K562 (cell line): ENCODE data around the gene GNGT1.

ENCODE experiments used
- ARID2 ChIP-seq: fragments of 450-650 bp; IDR thresholded peaks from 2 replicates; pipeline ENCODE4 v1.6.1; 2017; ENCODE audit warnings: antibody characterized with exemption, mild to moderate bottlenecking
- BRCA1 ChIP-seq, 2 experiments: fragments of 450-650 bp in 1 of 2; sonication (generic) in 1 of 2; formaldehyde crosslinking in 1 of 2; IDR thresholded peaks; 2 replicates each; pipeline versions ENCODE4 v1.5.0 to v1.6.1; 2017 to 2020; ENCODE audit warnings: mild to moderate bottlenecking in 1 of 2, missing genetic modification reagents in 1 of 2
- EP300 ChIP-seq: IDR thresholded peaks from 2 replicates; pipeline ENCODE4 v1.6.1; 2012; ENCODE audit warnings: low read length, improper control_type of control experiment
- KDM5B ChIP-seq: fragments of 200-600 bp; sonication (generic); IDR thresholded peaks from 2 replicates; pipeline ENCODE4 v1.6.1; 2012; ENCODE audit warnings: low read depth, mild to moderate bottlenecking, moderate library complexity, low read length, control low read depth, inconsistent platforms; ENCODE audit not compliant: insufficient replicate concordance
- NFRKB ChIP-seq: fragments of 450-650 bp; IDR thresholded peaks from 2 replicates; pipeline ENCODE4 v1.6.1; 2016; ENCODE audit warnings: low read depth
- PHF8 ChIP-seq: fragments of 200-600 bp; sonication (generic); IDR thresholded peaks from 2 replicates; pipeline ENCODE4 v1.6.1; 2012; ENCODE audit warnings: mixed run types, mild to moderate bottlenecking, inconsistent platforms, low read length, moderate library complexity, borderline replicate concordance
- ZNF174 ChIP-seq: fragments of 250-450 bp; sonication (Bioruptor Pico); IDR thresholded peaks from 2 replicates; pipeline ENCODE4 v1.4.0; 2020; ENCODE audit warnings: mild to moderate bottlenecking
- ZNF217 ChIP-seq: sonication (generic); formaldehyde crosslinking; IDR thresholded peaks from 2 replicates; pipeline ENCODE4 v1.8.0; 2022; ENCODE audit warnings: mild to moderate bottlenecking, missing genetic modification reagents
- ZNF347 ChIP-seq: fragments of 450-650 bp; formaldehyde crosslinking; IDR thresholded peaks from 2 replicates; pipeline ENCODE4 v1.4.0; 2020; ENCODE audit warnings: low read depth, mild to moderate bottlenecking, moderate library complexity
- ZNF644 ChIP-seq: fragments of 200-800 bp; sonication (Bioruptor generic); IDR thresholded peaks from 2 replicates; pipeline ENCODE4 v1.6.1; 2016; ENCODE audit warnings: low read depth, missing genetic modification characterization, missing compliant biosample characterization
- TF ChIP-seq, protein P1 (sequence below): fragments of 250-450 bp; sonication (Bioruptor Pico); IDR thresholded peaks from 2 replicates; pipeline ENCODE4 v1.8.0; 2021; ENCODE audit warnings: moderate library complexity, mild to moderate bottlenecking, inconsistent platforms
- TF ChIP-seq, protein P2 (sequence below), 3 experiments: IDR thresholded peaks in 2 of 3; conservative IDR thresholded peaks in 1 of 3; 2 replicates each; pipeline ENCODE4 v1.5.1; 2011 to 2012; ENCODE audit warnings: low read length in 3 of 3, mild to moderate bottlenecking in 3 of 3, control low read depth in 2 of 3, improper control_type of control experiment in 1 of 3, inconsistent platforms in 1 of 3, low read depth in 1 of 3, mixed read lengths in 1 of 3, moderate library complexity in 1 of 3; ENCODE audit not compliant: insufficient read depth in 2 of 3

DNA sequence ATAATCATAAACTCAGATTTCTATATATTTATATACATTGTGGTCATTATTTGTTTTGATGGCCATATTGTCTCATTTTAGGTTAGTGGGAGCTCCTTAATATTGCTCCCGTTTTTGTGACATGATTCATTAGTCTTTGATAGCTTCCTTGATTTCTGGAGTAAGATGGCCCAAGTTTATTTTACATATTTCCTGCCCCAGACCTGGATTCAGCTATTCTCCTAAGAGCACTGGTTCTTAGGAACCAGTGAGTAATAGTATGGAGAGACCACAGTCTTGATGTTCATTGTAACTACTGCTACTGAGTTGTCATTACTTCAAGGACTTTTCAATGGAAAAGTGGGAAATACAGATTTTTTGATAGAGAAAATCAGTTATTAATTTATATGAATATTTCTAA is 21.8 kb upstream of the GNGT1 start:
- TF ChIP-seq ZNF644 (tag) = no peak
- TF ChIP-seq, protein P1, sequence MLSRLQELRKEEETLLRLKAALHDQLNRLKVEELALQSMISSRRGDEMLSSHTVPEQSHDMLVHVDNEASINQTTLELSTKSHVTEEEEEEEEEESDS (CRISPR knock-in tag) = no peak
- no peak for TF ChIP-seq PHF8
- no peak for TF ChIP-seq KDM5B
- TF ChIP-seq, protein P2, sequence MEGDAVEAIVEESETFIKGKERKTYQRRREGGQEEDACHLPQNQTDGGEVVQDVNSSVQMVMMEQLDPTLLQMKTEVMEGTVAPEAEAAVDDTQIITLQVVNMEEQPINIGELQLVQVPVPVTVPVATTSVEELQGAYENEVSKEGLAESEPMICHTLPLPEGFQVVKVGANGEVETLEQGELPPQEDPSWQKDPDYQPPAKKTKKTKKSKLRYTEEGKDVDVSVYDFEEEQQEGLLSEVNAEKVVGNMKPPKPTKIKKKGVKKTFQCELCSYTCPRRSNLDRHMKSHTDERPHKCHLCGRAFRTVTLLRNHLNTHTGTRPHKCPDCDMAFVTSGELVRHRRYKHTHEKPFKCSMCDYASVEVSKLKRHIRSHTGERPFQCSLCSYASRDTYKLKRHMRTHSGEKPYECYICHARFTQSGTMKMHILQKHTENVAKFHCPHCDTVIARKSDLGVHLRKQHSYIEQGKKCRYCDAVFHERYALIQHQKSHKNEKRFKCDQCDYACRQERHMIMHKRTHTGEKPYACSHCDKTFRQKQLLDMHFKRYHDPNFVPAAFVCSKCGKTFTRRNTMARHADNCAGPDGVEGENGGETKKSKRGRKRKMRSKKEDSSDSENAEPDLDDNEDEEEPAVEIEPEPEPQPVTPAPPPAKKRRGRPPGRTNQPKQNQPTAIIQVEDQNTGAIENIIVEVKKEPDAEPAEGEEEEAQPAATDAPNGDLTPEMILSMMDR (IDR thresholded peaks at IDR 0.05 in 2 of 3, conservative IDR thresholded peaks at IDR 0.05 in 1 of 3; ENCODE audit: insufficient read depth in 2 of 3, low read depth in 1 of 3, low read length in 3 of 3) = no peak
- no peak for TF ChIP-seq NFRKB
- TF ChIP-seq ZNF347 (CRISPR knock-in tag) = no peak
- TF ChIP-seq EP300 = no peak
- no peak for TF ChIP-seq ZNF217 (CRISPR knock-in tag)
- no peak for TF ChIP-seq ZNF174 (CRISPR knock-in tag)
- no peak for TF ChIP-seq ARID2
- no peak for TF ChIP-seq BRCA1 (IDR thresholded peaks at IDR 0.05)
- no peak for TF ChIP-seq BRCA1 (CRISPR knock-in tag; IDR thresholded peaks at IDR 0.05)
